ENCODE data around the gene PGAP1.

- TF ChIP-seq REST (IDR thresholded peaks at IDR 0.05; ENCODE audit: low read depth) (no peak), CTCF (IDR thresholded peaks at IDR 0.05 in 2 of 3, conservative IDR thresholded peaks at IDR 0.05 in 1 of 3; ENCODE audit: borderline replicate concordance in 1 of 3, insufficient read depth in 1 of 3, low read depth in 2 of 3, low read length in 2 of 3) (no peak), POLR2A (IDR thresholded peaks at IDR 0.05; ENCODE audit: borderline replicate concordance, extremely low read depth, insufficient read depth, insufficient read length) (no peak), MAX (IDR thresholded peaks at IDR 0.05) (no peak)
Measured at GRCh38 chr2:196839574-196839973, 86.9 kb downstream of the PGAP1 start.
